ENCODE results near the gene DNER.
"Not testable (repeated sequence)": the region's sequence is repeated elsewhere in the genome, so short reads cannot be mapped to it uniquely, and the experiment has no call there.

The DNER gene

GRCh38 chr2:229616433-229616832 is 97.9 kb downstream of the DNER start:
- DNase-seq (ENCODE audit: low spot score), result no peak

- not testable (repeated sequence) for DNase-seq (ENCODE audit: low spot score)
Observed at GRCh38 chr2:229614021-229614420, 100.3 kb downstream of the DNER start.

GRCh38 chr2:229612384-229612971 is 101.9 kb downstream of the DNER start:
- DNase-seq (ENCODE audit: low spot score), result no peak

GRCh38 chr2:229611360-229611759 is 103.0 kb downstream of the DNER start:
- DNase-seq (ENCODE audit: low spot score), result no peak

GRCh38 chr2:229610872-229611271 is 103.5 kb downstream of the DNER start:
- DNase-seq (ENCODE audit: low spot score), result no peak

GRCh38 chr2:229610333-229610732 is 104.0 kb downstream of the DNER start:
- no peak for DNase-seq (ENCODE audit: low spot score)

- no peak for DNase-seq (ENCODE audit: low spot score)
Observed at GRCh38 chr2:229601936-229602335, 112.4 kb downstream of the DNER start.

- no peak for DNase-seq (ENCODE audit: low spot score)
Observed at GRCh38 chr2:229601396-229601795, 113.0 kb downstream of the DNER start.

GRCh38 chr2:229598227-229598626 is 116.1 kb downstream of the DNER start:
- DNase-seq (ENCODE audit: low spot score), result no peak

- no peak for DNase-seq (ENCODE audit: low spot score)
Observed at GRCh38 chr2:229596796-229597195, 117.6 kb downstream of the DNER start.

GRCh38 chr2:229591611-229592010 is 122.7 kb downstream of the DNER start:
- DNase-seq (ENCODE audit: low spot score), result no peak

- peak; percentile 76 for DNase-seq (ENCODE audit: low spot score)
Observed at GRCh38 chr2:229586746-229587705, 127.3 kb downstream of the DNER start.

- DNase-seq (ENCODE audit: low spot score), result no peak
Observed at GRCh38 chr2:229586012-229586411, 128.3 kb downstream of the DNER start.

- no peak for DNase-seq (ENCODE audit: low spot score)
Observed at GRCh38 chr2:229582151-229582550, 132.2 kb downstream of the DNER start.

- DNase-seq (ENCODE audit: low spot score), result no peak
Observed at GRCh38 chr2:229578052-229578846, 136.1 kb downstream of the DNER start.

GRCh38 chr2:229575569-229576315 is 138.6 kb downstream of the DNER start:
- no peak for DNase-seq (ENCODE audit: low spot score)

GRCh38 chr2:229572507-229573271 is 141.7 kb downstream of the DNER start:
- DNase-seq (ENCODE audit: low spot score), result no peak

GRCh38 chr2:229571243-229571642 is 143.1 kb downstream of the DNER start:
- no peak for DNase-seq (ENCODE audit: low spot score)

GRCh38 chr2:229566370-229566769 is 148.0 kb downstream of the DNER start:
- no peak for DNase-seq (ENCODE audit: low spot score)

GRCh38 chr2:229564300-229564907 is 150.0 kb downstream of the DNER start:
- no peak for DNase-seq (ENCODE audit: low spot score)

GRCh38 chr2:229563388-229563787 is 151.0 kb downstream of the DNER start:
- no peak for DNase-seq (ENCODE audit: low spot score)
